NCI-H2107 treated with DMSO at 0.1 percent for 48 hours (cell line): Measurements from ENCODE around the gene CDK5R2.

ENCODE experiments used
- DNase-seq: peaks from one replicate; lab custom pipeline; 2025; ENCODE audit not compliant: unreplicated experiment; lab: John Stamatoyannopoulos, UW

Gene CDK5R2

GRCh38 chr2:218986148-218986761 is 26.8 kb downstream of the CDK5R2 start:
- no peak for DNase-seq

GRCh38 chr2:218988164-218988563 is 28.7 kb downstream of the CDK5R2 start:
- no peak for DNase-seq

- DNase-seq = no peak
These were observed 29.2 kb downstream of the CDK5R2 start for GRCh38 chr2:218988650-218989049.

GRCh38 chr2:218990052-218990451 is 30.6 kb downstream of the CDK5R2 start:
- no peak for DNase-seq

GRCh38 chr2:218990612-218991011 is 31.1 kb downstream of the CDK5R2 start:
- DNase-seq = no peak

GRCh38 chr2:218991674-218992168 is 32.3 kb downstream of the CDK5R2 start:
- no peak for DNase-seq

GRCh38 chr2:218992196-218992595 is 32.7 kb downstream of the CDK5R2 start:
- DNase-seq = no peak

- no peak for DNase-seq
These were observed 33.4 kb downstream of the CDK5R2 start for GRCh38 chr2:218992703-218993344.

GRCh38 chr2:218993345-218994315 is 34.2 kb downstream of the CDK5R2 start, which contains the start of gene CRYBA2:
Gene CRYBA2 (minus strand): TSS chr2:218993422. CDS start chr2:218993176, 246 bp downstream.
- DNase-seq = peak; percentile 24

- no peak for DNase-seq
These were observed 36.1 kb downstream of the CDK5R2 start for GRCh38 chr2:218995561-218995960.

GRCh38 chr2:218995972-218996711 is 36.7 kb downstream of the CDK5R2 start:
- DNase-seq = peak; percentile 53

- peak; percentile 56 for DNase-seq
These were observed 37.5 kb downstream of the CDK5R2 start for GRCh38 chr2:218996937-218997336.

- peak; percentile 56 for DNase-seq
These were observed 38.3 kb downstream of the CDK5R2 start for GRCh38 chr2:218997731-218998130.

GRCh38 chr2:218998414-218999002 is 39.0 kb downstream of the CDK5R2 start:
- peak; percentile 53 for DNase-seq

GRCh38 chr2:218999021-218999880 is 39.8 kb downstream of the CDK5R2 start:
- DNase-seq = no peak

GRCh38 chr2:218999881-219000568 is 40.6 kb downstream of the CDK5R2 start:
- peak; percentile 77 for DNase-seq

GRCh38 chr2:219000569-219000960 is 41.1 kb downstream of the CDK5R2 start:
- DNase-seq = peak; percentile 44

GRCh38 chr2:219001100-219001576 is 41.7 kb downstream of the CDK5R2 start:
- no peak for DNase-seq
